ENCODE measurements around the gene COA8.
"Not testable (repeated sequence)": the region's sequence is repeated elsewhere in the genome, so short reads cannot be mapped to it uniquely, and the experiment has no call there.

COA8 gene

GRCh38 chr14:103574104-103574503, 11.3 kb downstream of the COA8 start:
- no peak for DNase-seq (ENCODE audit: low read depth in 2 of 2)

- DNase-seq (ENCODE audit: low read depth in 2 of 2) = no peak
Measured at GRCh38 chr14:103574707-103575285, 12.0 kb downstream of the COA8 start.

DNA sequence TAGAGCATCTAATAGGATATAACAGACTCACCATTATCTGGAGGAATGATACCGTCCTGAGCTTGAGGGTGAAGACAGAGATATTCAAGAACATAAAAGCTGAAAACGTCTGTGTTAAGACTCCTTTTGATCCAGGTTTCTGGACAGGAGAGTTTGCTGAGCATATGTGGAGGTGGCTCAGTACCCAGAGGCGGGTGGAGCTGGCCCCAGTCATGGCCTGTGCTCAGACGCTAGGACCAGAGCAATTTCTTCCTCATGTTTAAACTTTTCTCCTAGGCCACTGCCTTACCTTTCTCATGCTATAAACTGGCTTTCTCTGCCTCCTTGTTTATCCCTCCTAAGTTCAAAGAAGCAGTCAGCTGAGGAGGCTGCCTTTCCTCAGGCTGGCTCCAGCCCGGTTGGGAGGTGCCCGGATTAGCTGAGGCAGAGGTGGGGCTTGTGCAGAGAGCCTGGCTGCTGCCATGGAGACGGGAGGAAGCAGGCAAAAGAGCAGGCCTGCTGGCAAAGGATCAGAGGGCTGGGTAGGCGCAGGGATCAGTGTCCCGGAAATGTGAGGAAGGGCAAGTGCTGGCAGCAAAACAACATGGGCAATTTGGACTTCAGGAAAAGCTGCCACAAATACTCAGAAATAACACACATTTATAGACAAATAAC, 13.7 kb downstream of the COA8 start:
- DNase-seq (ENCODE audit: low read depth in 2 of 2) = no peak

DNA sequence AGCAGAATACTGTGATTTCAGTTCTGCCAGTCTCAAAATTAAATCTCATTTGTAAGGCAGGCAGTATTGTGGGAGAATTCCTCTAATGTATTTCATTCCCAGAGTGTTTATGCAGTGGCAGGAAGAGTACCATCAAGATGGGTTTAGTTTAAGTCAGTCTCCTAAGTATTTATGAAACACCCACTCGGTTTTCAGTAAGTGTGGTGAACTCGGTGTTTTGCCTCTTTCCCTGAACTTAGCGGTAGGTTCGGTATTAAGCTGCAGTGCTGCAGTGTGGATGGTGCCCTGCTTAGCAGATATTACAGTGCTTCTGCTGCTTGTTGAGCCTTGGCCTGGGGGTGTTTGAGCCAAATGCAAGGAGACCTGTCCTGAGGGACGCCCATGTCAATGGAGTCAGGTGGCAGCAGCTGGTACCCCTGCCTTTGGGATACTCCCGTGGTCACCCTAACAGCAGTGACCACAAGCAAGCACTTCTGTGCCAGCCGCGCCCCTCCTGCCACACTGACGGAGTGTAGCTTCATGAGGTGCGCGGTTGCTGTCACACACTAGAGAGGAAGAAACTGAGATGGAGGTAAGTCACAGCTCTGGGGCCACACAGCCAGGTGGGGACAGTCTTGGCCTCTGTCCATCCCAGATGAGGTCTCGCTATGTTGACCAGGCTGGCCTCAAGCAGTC, 15.8 kb downstream of the COA8 start:
- DNase-seq (ENCODE audit: low read depth in 2 of 2) = no peak

GRCh38 chr14:103581206-103581605, 18.4 kb downstream of the COA8 start:
- no peak for DNase-seq (ENCODE audit: low read depth in 2 of 2)

- DNase-seq (ENCODE audit: low read depth in 2 of 2) = no peak
Measured at GRCh38 chr14:103581954-103582703, 19.4 kb downstream of the COA8 start.

DNA sequence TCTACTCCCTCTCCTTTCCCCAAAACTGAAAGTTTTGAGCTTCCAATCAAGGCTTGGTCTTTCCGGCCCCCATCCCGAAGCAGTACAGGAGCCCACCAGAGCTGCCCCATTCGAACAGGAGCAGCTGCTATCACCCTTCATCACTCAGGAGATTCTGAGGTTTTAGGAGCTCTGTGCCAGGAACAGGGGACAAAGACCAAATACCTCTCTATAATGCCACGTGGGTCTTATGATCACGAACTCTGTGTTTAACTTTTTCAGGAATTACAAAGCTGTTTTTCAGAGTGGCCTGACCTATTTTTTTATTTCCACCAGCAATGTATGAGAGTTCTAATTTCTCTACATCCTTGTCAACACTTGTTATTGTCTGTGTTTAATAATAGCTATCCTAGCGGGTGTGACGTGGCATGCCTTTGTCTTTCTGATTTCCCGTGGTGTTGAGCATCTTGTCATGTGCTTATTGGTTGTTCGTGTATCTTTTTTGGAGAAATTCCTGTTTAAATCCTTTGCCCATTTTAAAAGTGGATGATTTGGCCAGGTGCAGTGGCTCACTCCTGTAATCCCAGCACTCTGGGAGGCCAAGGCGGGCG, 21.7 kb downstream of the COA8 start:
- DNase-seq (ENCODE audit: low read depth in 2 of 2) = no peak

DNA sequence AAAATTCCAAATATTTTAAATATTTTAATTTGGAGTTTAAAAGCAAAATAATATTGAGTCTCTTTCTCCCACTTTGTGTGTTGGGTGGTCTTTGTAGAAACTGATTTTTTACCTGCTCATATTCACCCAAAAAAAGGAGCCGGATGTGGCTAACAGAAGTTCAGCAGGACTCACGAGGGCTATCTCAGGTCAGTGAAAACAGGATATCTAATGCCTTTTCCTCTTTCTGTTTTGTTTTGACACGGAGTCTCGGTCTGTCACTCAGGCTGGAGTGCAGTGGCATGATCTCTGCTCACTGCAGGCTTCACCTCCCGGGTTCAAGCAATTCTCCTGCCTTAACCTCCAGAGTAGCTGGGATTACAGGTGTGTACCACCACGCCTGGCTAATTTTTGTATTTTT, 30.8 kb downstream of the COA8 start:
- no peak for DNase-seq (ENCODE audit: low read depth in 2 of 2)

DNA sequence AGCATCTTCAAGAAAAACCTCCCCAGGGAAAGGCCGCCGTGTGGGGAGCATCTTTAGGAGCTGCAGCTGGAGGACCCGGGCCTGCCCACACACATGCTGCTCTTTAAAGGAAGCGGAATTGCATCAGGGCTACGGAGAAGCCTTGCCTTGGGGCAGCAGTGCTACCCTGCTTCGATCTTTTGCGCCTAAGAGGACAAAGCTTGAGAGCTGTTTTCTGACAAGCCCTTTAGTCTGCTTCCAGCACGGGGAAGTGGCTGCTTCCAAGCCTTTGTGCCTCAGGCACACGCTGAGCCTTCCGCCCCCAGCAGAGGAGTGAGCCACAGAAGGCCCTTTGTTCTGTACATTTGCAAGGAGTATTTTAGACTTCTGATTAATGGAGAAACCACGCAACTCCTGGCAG, 31.5 kb downstream of the COA8 start:
- no peak for DNase-seq (ENCODE audit: low read depth in 2 of 2)

DNA sequence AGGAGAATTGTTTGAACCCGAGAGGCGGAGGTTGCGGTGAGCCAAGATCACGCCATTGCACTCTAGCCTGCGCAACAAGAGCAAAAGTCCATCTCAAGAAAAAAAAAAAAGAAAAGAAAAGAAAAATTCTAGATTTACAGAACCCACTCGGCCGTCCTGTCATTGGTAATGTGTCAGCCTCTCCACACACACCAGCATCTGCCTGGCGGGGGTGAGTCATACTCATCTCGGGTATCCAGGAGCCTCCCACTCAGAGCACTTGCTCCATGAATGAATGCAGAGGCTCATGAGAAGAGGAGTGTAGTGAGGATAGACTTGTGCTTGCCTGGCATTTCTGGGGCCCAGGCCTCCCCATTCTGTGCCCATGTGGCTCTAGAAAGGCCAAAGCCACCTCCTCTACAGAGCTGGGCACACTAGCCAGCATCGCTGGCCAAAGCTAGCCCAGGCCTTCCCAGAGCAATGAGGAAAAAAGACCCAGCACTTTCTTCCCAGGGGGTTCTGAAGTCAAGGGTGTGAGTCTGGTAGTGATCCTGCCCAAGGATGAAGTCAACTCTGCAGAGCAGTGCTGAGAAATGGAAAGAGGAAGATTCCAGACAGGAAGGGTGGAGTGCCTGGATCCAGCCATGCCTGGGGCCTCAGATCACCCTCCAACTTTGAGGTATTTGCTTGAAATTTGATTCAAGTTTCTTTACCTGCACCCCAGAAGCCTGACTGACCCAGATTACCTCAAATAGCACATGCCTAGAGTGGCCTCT, 35.0 kb downstream of the COA8 start:
- DNase-seq (ENCODE audit: low read depth in 2 of 2) = no peak

- DNase-seq (ENCODE audit: low read depth in 2 of 2) = no peak
Measured at GRCh38 chr14:103600503-103600902, 37.7 kb downstream of the COA8 start.

DNA sequence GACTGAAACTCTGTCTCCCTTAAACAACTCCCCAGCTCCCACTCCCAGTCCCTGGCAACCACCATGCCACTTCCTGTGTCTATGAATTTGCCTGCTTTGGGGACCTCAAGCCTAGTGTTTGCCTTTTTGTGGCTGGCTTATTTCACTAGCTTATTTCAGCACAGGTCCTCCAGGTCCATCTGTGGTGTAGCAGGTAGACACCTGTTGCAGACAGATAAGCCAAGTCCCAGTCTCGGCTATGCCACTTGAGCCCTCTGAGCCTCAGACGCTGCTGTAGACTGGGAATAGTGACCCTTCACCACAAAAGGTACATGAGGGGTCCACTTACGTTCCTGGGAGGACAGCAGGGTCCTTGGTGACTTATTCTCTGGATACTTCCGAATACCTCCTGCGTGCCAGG, 41.9 kb downstream of the COA8 start:
- DNase-seq (ENCODE audit: low read depth in 2 of 2) = no peak

- DNase-seq (ENCODE audit: low read depth in 2 of 2) = peak; percentile 25
Measured at GRCh38 chr14:103606963-103607668, 44.4 kb downstream of the COA8 start.

DNA sequence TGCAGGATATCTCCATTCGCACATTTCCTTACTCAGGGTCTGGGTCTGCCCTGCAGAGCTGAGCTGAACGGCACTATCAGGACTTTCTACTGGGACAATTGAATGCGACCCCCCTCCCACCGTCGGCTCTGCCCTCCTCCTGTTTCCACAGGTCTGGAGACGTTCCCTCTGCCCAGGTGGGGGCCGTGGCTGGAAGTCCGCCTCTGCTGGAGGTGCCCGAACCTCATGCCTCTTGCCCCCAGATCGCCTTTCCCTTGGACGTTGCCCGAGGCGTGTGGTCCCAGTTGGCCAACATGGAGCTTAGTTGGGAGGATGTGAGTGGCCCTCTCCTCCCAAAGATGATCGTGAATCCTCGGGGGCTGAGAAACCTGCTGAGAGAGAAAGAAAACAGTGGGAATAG, 45.1 kb downstream of the COA8 start:
- DNase-seq (ENCODE audit: low read depth in 2 of 2) = no peak

- DNase-seq (ENCODE audit: low read depth in 2 of 2) = not testable (repeated sequence)
Measured at GRCh38 chr14:103609081-103609480, 46.3 kb downstream of the COA8 start.

GRCh38 chr14:103611215-103611614, 48.5 kb downstream of the COA8 start:
- no peak for DNase-seq (ENCODE audit: low read depth in 2 of 2)

- no peak for DNase-seq (ENCODE audit: low read depth in 2 of 2)
Measured at GRCh38 chr14:103613517-103613916, 50.8 kb downstream of the COA8 start.

DNA sequence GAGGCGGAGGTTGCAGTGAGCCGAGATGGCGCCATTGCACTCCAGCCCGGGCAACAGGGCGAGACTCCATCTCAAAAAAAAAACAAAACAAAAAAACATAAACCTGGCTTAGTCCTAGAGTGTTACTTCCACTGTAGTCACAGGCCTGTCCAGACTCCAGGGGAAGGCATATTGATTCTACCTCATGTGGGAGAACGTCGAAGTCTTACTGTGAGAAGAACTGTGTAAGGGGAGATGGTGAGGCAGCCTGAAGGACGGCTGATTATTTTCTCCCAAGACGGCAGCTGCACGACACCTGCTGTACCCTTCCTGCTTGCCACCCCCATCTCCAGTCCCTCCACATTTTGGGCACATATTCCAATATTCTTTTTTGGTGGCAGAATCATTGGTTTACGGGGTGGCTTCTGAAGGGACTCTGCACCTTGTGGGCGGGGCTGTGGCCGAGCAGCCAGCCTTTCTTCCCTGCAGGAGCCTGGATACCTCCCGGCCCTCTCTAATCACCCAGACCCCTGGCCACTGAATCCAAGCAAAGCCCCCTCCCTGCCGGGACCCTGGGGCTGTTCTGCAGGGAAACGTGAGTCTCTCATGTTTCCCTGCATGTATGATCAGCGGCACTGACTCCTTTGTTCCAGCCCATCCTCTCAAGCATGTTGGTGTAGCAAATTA, 54.0 kb downstream of the COA8 start:
- DNase-seq (ENCODE audit: low read depth in 2 of 2) = no peak

- DNase-seq (ENCODE audit: low read depth in 2 of 2) = no peak
Measured at GRCh38 chr14:103619057-103619456, 56.3 kb downstream of the COA8 start.

GRCh38 chr14:103621860-103622259, 59.1 kb downstream of the COA8 start:
- DNase-seq (ENCODE audit: low read depth in 2 of 2) = no peak

All from stimulated activated CD8-positive, alpha-beta memory T cell treated with anti-CD3 and anti-CD28 coated beads, Interleukin-15, amount 100 ng/mL, for 4 hours (primary cell).